ENCODE data around the gene RALGAPA2.

GRCh38 chr20:20426655-20426907 is 285.9 kb downstream of the RALGAPA2 start:
- TF ChIP-seq, protein P1, sequence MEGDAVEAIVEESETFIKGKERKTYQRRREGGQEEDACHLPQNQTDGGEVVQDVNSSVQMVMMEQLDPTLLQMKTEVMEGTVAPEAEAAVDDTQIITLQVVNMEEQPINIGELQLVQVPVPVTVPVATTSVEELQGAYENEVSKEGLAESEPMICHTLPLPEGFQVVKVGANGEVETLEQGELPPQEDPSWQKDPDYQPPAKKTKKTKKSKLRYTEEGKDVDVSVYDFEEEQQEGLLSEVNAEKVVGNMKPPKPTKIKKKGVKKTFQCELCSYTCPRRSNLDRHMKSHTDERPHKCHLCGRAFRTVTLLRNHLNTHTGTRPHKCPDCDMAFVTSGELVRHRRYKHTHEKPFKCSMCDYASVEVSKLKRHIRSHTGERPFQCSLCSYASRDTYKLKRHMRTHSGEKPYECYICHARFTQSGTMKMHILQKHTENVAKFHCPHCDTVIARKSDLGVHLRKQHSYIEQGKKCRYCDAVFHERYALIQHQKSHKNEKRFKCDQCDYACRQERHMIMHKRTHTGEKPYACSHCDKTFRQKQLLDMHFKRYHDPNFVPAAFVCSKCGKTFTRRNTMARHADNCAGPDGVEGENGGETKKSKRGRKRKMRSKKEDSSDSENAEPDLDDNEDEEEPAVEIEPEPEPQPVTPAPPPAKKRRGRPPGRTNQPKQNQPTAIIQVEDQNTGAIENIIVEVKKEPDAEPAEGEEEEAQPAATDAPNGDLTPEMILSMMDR (IDR thresholded peaks at IDR 0.05; ENCODE audit: low read depth, low read length), result no peak
- TF ChIP-seq EZH2phosphoT487 (IDR thresholded peaks at IDR 0.05; ENCODE audit: low read depth), result no peak

All from OCI-LY3 (cell line).